ENCODE data around the gene STARD13. TPM values are rescaled to one million over a fixed set of nuclear protein-coding genes. Genes with fewer than 3 reads are reported as not detected.
A peak's percentile ranks its signal among the peaks of the same experiment; 100 is the strongest.

STARD13 gene
- polyA plus RNA-seq, 5 donors = 17.4 to 26.8 (median 24.6) TPM

DNA sequence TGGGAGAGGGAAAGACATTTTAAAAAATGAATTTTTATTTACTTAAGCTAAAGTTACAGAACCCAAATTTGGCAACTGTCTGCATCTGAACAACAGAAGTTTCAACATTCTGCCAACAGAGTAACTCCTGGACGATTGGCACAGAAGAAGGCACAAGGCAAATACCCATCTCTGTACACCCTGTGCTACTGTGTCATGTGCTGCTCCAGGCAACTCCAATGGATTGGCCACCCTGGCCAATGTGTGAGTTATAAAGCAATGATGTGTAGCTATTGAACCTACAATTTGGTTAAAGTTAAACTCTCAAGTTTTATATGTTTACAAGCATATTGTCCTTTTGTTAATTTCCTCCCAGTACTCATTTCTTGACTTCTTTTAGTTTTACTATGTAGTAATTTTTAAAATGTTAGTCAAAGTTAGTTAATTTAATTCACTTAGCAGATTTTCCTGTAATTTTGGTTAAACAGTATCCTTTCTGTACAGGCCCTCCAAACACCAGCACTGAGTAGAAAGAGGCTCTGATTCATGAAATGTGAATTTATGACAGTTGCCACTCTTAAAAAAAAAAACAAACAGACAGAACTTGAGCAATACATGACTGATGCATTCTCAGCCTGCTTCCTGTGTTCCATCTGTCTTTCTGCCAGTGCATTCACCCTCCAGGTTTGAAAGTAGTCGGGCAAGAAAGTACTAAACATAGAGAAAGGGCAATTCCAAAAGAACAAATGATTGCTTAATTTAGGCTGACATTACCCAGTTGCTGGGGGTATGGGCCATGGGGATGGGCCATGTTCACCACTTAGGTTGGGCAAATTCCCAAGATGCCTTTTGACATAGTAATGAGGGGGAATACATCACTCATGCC lies 5.9 kb downstream of the STARD13 start:
- DNase-seq = no peak

DNA sequence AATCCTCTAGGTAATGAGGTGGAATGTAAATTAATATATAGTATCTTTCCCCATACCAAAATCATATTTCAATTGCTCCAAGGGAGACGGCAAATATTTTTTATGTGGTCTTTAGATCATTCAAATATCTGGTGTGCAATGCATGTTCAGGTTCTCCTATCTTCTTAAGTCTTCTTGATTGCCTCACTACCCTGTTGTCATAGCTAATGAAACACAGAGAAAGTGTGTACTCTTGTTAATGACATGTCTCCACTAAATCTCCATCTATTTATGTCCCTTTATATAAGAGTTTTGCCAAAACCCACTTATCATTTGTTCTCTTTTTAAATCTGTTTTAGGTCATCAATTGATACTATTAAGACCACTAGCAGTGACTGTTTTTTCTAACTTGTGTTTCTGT lies 6.6 kb downstream of the STARD13 start:
- no peak for DNase-seq

- no peak for DNase-seq
These were observed 7.6 kb downstream of the STARD13 start for GRCh38 chr13:33277946-33278345.

GRCh38 chr13:33277037-33277740 lies 8.4 kb downstream of the STARD13 start:
- no peak for DNase-seq

DNA sequence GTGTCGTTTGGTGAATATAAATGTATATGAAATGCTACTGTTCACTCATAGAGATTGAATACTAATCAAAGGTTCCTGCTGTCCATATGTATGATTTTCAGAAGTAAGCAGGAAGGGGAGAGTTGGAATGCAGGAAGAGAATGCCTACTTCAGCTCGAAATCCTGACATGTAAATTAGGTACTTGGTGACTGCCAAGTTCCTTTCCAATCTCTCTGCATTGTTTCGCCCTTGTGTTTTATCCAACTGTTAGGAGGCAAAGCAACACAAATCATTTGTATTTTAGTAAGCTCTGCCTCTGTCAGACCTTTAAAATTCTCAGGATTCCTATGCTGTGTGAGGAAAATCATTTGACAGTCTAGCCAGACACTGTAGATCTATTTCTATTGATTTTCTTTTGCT lies 9.0 kb downstream of the STARD13 start:
- no peak for DNase-seq

GRCh38 chr13:33275916-33276315 lies 9.6 kb downstream of the STARD13 start:
- DNase-seq = no peak

- no peak for DNase-seq
These were observed 11.3 kb downstream of the STARD13 start for GRCh38 chr13:33274264-33274663.

GRCh38 chr13:33272531-33273124 lies 12.9 kb downstream of the STARD13 start:
- no peak for DNase-seq

DNA sequence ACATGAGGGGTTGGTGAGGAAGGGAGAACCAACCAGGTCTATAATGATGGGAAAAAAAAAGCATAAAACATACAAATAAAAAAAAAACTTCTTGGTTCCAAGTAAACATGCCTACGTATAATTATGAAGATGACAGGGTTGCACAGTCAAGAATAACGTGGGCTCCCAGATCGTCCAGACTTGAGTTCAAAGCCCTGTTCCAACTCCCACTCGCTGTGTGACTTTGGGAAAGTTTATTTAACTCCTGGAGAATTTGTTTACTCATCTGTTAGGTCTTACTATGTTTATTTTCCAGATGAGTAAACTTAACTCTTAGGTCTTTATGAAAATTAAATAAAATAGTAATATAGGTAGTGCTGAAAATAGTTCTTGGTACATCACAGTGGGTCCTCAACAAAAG lies 13.8 kb downstream of the STARD13 start:
- no peak for DNase-seq

DNA sequence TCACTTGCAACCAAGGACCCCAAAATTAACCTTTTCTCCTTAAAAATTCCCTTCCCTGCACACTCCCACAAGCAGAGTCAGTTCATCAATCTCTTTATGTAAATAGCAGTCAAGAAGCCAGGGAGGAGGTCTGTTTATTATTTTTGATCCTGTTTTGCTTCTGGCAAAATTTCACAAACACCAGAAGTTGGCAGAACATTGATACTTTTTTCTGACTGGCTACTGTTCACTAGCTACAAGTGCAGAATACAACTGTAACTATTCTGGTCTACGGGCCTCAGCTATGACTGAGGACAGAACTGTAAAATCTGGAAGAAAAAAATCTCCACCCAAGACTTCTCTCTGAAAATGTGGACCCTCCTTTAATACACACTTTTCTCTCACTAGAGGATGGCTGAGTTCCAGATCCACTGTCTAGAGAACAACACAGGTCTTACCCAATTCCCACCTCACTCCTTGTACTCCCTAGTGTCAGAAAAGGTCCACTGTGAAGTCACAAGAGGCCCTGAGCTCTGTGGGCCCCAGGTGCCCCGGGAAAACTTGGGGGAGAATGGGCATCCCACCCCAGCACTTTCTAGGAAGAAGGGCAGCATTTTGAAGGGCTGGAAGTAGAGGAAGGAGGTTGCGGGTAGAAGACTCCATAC lies 14.5 kb downstream of the STARD13 start:
- no peak for DNase-seq

DNA sequence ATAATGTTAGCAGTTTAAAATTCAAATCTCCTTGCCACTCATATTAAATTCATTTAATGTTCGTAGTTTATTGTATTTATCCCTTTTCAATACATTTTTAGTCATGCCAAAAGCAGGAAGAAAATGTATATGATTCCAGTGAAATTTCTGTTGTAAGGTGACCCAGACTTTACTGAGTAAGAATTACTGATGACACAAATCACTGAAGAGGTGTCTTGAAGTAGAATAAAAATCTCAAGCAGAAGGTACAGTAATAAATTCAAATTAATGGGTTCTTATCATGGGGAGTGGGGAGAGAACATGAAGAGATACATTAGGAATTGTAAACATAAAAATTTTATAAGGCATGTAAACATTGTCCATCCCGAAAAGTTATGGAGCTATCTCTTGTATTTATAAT lies 19.9 kb downstream of the STARD13 start:
- DNase-seq = no peak

DNA sequence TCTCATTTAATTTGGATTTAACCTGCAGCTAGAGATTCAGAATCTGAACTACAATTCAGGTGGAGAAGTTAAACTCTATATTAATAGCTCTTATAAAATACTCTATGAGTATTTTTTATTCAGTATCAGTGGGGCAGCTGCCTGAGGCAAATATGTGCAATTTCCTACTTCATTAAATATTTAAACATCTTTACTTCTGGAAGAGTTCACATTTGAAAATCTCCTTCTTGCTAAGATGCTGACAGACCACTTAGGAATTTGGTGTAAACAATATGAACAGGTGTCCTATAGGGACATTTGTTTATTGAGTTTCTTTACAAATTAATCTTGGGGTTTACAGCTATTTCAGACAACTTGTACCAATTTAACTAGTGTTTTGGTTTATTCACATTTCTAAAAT lies 20.4 kb downstream of the STARD13 start:
- no peak for DNase-seq

- no peak for DNase-seq
These were observed 21.0 kb downstream of the STARD13 start for GRCh38 chr13:33264620-33264978.

- DNase-seq = no peak
These were observed 21.5 kb downstream of the STARD13 start for GRCh38 chr13:33263976-33264619.

GRCh38 chr13:33263484-33263883 lies 22.1 kb downstream of the STARD13 start:
- DNase-seq = no peak

DNA sequence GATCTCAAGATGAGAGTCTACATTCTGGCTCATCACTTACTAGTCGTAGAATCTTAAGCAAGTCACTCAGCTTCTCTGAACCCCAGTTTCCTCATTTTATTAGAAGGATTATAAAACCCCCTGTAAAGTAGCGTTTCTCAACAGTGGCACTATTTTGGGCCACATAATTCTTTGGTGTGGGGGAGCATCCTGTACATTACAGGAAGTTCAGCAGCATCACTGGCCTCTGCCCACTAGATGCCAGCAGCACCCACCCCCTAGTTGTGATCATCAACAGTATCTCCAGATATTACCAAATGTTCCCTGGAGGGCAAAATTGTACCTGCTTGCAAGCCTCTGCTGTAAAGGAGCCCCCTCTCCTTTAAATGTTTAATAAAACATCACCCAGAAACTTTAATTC lies 22.6 kb downstream of the STARD13 start:
- DNase-seq = no peak

GRCh38 chr13:33262594-33262993 lies 23.0 kb downstream of the STARD13 start:
- no peak for DNase-seq

DNA sequence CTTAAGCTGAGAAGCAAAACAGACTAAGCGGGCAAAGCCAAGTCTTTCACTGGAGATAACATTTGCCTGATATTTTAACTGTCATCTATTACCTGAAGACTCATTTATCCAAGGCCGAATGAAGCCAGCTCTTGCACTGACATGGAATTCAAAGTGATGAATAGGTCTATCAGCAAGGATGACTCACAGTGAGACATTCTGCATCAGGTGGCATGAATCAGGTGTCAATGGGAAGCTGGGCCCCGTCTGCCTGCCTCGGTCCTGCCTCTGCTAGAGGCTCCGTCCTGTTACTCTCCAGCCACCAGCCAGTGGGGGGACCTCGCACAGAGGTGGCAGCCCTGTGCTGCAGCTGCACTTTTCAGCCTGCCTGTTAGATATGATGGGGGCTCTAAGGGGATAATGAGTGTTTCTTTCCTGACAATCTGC lies 23.5 kb downstream of the STARD13 start:
- DNase-seq = no peak

DNA sequence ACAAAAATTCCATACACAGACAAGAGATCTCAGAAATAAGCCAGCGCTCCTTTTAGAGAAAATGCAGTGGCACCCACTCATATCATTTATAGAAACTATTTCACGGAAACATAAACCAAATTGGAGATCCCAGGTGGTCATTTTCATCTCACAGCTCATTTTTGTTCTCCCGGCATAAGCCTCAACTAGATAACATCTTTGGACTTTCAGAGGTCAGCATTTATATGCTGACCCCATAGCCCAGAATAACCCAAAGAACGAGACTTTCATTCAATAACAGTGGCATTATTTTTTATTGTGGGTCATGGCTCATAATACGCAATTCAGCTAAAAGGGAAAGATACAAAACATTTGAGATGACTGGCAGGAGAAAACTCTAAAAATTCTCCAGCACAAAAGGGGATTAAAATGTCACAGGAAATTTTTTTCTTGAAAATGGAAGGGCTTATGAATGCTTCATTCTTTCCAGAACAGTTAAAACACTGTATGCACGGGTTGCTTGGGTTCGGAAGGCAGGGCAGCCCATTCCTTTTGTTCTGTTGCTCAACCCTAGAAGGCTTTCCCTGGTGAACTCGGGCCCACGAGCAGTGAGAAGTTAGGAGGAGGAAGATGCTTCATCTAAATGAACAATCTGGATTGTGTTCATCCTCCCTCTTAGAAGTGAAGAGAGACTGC lies 24.0 kb downstream of the STARD13 start:
- DNase-seq = peak in 1 of 2 donors; percentile 62

DNA sequence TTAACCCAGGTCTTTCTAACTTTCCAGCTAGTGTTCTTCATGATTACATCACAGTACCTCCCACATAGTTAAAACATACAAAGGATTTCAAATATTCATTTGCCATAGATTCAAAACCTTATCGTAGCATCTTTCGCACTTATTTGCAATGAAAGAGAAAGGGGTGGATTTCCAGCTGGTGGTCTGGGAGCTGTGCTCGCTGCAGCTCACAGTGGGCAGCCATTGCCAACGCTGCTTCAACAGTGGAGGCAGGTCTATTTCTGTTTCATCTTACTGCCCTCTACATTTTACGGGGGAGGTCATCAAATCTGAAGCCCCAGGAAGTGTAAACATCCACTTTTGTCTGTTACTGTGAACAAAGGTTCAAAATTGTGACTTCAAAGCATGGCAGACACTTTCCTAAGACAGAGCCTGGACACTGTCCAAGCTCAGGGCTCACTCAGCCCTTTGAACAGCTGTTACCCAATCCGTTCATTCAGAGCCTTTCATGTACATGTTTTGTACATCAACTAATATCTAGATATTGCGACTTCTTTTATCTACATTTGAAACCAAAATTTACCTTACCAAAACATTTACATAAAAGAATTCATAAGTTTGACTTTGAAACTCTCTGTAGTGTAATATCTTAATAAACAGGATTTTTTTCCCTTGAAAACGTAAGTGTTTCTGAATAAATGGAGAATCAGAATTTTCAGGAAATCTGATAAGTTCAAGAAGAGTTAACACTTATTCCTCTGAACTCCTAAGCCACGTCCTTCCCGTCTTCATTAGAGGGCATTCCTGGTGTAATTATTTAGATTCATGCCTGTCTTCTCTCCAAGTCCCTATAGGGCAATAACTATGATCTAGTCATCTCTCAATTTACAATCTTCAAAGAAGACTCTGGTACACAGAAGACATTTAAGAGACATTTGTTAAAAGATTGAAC lies 25.1 kb downstream of the STARD13 start:
- peak in 1 of 2 donors; percentile 70 for DNase-seq
